HG03520 (cell line): ENCODE results near the gene AHI1.
"Not testable (repeated sequence)": the region's sequence is repeated elsewhere in the genome, so short reads cannot be mapped to it uniquely, and the experiment has no call there.

Source experiments
- ATAC-seq: cut with Tn5 transposase; IDR thresholded peaks from one replicate; pipeline ENCODE4 v1.9.1; 2021; ENCODE audit warnings: mild to moderate bottlenecking, moderate library complexity; ENCODE audit not compliant: unreplicated experiment

The AHI1 gene

GRCh38 chr6:135506270-135506997 is 8.9 kb upstream of the AHI1 start:
- ATAC-seq, result peak; percentile 89

GRCh38 chr6:135505648-135506047 is 8.1 kb upstream of the AHI1 start:
- ATAC-seq, result no peak

GRCh38 chr6:135505222-135505621 is 7.7 kb upstream of the AHI1 start:
- no peak for ATAC-seq

- no peak for ATAC-seq
Observed at GRCh38 chr6:135504734-135505133, 7.2 kb upstream of the AHI1 start.

GRCh38 chr6:135503703-135504475 is 6.3 kb upstream of the AHI1 start:
- no peak for ATAC-seq

GRCh38 chr6:135499441-135500340 is 2.2 kb upstream of the AHI1 start:
- no peak for ATAC-seq

- peak; percentile 35 for ATAC-seq
Observed at GRCh38 chr6:135498185-135498841, 773 bp upstream of the AHI1 start.

GRCh38 chr6:135496800-135497411 is 634 bp downstream of the AHI1 start:
- ATAC-seq, result no peak

GRCh38 chr6:135493218-135493961 is 4.2 kb downstream of the AHI1 start:
- ATAC-seq, result no peak

GRCh38 chr6:135490381-135490780 is 7.2 kb downstream of the AHI1 start:
- no peak for ATAC-seq

- ATAC-seq, result no peak
Observed at GRCh38 chr6:135488023-135488422, 9.5 kb downstream of the AHI1 start.

GRCh38 chr6:135483903-135484302 is 13.6 kb downstream of the AHI1 start:
- ATAC-seq, result not testable (repeated sequence)

GRCh38 chr6:135481783-135482369 is 15.7 kb downstream of the AHI1 start:
- no peak for ATAC-seq

GRCh38 chr6:135479601-135480000 is 17.9 kb downstream of the AHI1 start:
- no peak for ATAC-seq

GRCh38 chr6:135478626-135479025 is 18.9 kb downstream of the AHI1 start:
- no peak for ATAC-seq

- ATAC-seq, result no peak
Observed at GRCh38 chr6:135475292-135475886, 22.2 kb downstream of the AHI1 start.

- no peak for ATAC-seq
Observed at GRCh38 chr6:135474362-135474761, 23.2 kb downstream of the AHI1 start.

- ATAC-seq, result no peak
Observed at GRCh38 chr6:135465903-135466302, 31.6 kb downstream of the AHI1 start.

GRCh38 chr6:135465307-135465706 is 32.2 kb downstream of the AHI1 start:
- peak; percentile 73 for ATAC-seq
